HUDEP-2 (cell line): Measurements from ENCODE around the gene MIOX.
A peak's percentile ranks its signal among the peaks of the same experiment; 100 is the strongest.

ENCODE experiments used
- DNase-seq, 76 experiments: peaks; one replicate each; lab custom pipeline; 2025; ENCODE audit not compliant: unreplicated experiment in 76 of 76; lab: John Stamatoyannopoulos, UW

Gene MIOX

GRCh38 chr22:50454556-50455075 is 32.0 kb upstream of the MIOX start:
- no peak for DNase-seq

- DNase-seq: no peak
Observed at GRCh38 chr22:50455201-50455600, 31.5 kb upstream of the MIOX start.

- no peak for DNase-seq
Observed at GRCh38 chr22:50456026-50456425, 30.6 kb upstream of the MIOX start.

- no peak for DNase-seq
Observed at GRCh38 chr22:50456466-50457234, 30.0 kb upstream of the MIOX start.

GRCh38 chr22:50459016-50459415 is 27.6 kb upstream of the MIOX start:
- no peak for DNase-seq

- no peak for DNase-seq
Observed at GRCh38 chr22:50459496-50460140, 27.0 kb upstream of the MIOX start.

- no peak for DNase-seq
Observed at GRCh38 chr22:50460938-50461337, 25.7 kb upstream of the MIOX start.

- no peak for DNase-seq
Observed at GRCh38 chr22:50461536-50461935, 25.1 kb upstream of the MIOX start.

- DNase-seq: no peak
Observed at GRCh38 chr22:50461979-50462540, 24.6 kb upstream of the MIOX start.

GRCh38 chr22:50463188-50463900 is 23.3 kb upstream of the MIOX start:
- DNase-seq: no peak

GRCh38 chr22:50464451-50464850 is 22.2 kb upstream of the MIOX start:
- DNase-seq: no peak

GRCh38 chr22:50465066-50465930 is 21.4 kb upstream of the MIOX start:
- no peak for DNase-seq

- no peak for DNase-seq
Observed at GRCh38 chr22:50467341-50467740, 19.3 kb upstream of the MIOX start.

GRCh38 chr22:50467773-50468440 is 18.8 kb upstream of the MIOX start:
- no peak for DNase-seq

- no peak for DNase-seq
Observed at GRCh38 chr22:50468626-50469025, 18.0 kb upstream of the MIOX start.

- DNase-seq: peak in 72 of 76 experiments; percentile 9 to 88 (median 70)
Observed at GRCh38 chr22:50469377-50470305, 17.0 kb upstream of the MIOX start.

GRCh38 chr22:50470491-50470890 is 16.2 kb upstream of the MIOX start:
- no peak for DNase-seq

- no peak for DNase-seq
Observed at GRCh38 chr22:50471197-50471847, 15.3 kb upstream of the MIOX start.
